Measurements from ENCODE around the gene SH3TC1.

DNA sequence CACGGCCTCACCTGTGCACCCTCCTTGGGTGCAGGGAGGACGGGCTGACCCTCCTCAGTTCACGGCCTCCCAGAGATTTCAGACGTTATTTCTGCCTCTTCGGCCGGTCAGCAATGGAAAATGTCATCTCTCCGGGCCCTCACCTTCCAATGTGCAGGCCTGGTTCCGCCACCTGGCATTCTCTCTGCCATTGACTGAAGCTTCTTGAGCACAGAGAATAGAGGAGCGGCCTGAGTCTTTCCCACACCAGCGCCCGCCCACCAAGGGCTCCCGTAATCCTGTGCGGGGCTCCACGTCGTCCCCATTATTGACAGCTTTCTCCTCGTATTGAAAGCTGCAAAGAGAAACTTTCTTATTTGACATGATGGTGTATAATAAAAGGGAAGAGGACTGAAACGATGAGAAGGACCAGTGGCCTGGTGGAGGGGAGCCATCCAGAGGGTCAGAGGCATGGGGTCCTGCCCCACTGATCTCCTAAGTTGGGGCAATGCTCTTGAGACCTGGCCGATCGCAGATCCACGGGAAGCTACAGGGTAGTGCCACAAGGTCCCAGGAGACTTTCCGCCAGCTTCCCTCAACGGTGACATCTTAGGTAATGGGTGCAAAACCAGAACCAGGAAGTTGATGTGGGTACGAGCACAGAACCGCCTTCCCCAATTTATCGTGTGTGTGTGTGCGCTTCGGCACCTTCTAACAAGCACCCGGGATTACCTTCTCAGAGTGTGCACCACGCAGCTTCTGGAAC lies 91.0 kb downstream of the SH3TC1 start:
- TF ChIP-seq, protein P1, sequence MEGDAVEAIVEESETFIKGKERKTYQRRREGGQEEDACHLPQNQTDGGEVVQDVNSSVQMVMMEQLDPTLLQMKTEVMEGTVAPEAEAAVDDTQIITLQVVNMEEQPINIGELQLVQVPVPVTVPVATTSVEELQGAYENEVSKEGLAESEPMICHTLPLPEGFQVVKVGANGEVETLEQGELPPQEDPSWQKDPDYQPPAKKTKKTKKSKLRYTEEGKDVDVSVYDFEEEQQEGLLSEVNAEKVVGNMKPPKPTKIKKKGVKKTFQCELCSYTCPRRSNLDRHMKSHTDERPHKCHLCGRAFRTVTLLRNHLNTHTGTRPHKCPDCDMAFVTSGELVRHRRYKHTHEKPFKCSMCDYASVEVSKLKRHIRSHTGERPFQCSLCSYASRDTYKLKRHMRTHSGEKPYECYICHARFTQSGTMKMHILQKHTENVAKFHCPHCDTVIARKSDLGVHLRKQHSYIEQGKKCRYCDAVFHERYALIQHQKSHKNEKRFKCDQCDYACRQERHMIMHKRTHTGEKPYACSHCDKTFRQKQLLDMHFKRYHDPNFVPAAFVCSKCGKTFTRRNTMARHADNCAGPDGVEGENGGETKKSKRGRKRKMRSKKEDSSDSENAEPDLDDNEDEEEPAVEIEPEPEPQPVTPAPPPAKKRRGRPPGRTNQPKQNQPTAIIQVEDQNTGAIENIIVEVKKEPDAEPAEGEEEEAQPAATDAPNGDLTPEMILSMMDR (IDR thresholded peaks at IDR 0.05; ENCODE audit: low read depth, low read length), result no peak
- TF ChIP-seq EZH2phosphoT487 (IDR thresholded peaks at IDR 0.05; ENCODE audit: low read depth), result no peak
